ENCODE measurements around the gene FGD5. TPM values are rescaled to one million over a fixed set of nuclear protein-coding genes. Genes with fewer than 3 reads are reported as not detected.

Gene FGD5
- total and polyA plus RNA-seq, 2 donors (not counting 1 experiment from before 2014, with no cell fraction given) = 0.03 to 0.50 TPM

- H3K79me2 ChIP-seq (ENCODE audit: control insufficient read depth, insufficient read depth, low read length) = no peaks in the 10 kb centered on the region
- H3K4me3 ChIP-seq (replicated peaks in 1 of 4; ENCODE audit: control extremely low read depth in 1 of 4, insufficient read depth in 1 of 4, low read depth in 3 of 4, low read length in 4 of 4) = no peak overlapping the region
- H4K20me1 ChIP-seq (ENCODE audit: control insufficient read depth, extremely low read depth, insufficient read depth, low read length) = no peaks in the 10 kb centered on the region
- H2AFZ ChIP-seq (ENCODE audit: low read length) = no peak overlapping the region
- no peaks in the 10 kb centered on the region for H3K36me3 ChIP-seq (ENCODE audit: control insufficient read depth, insufficient read depth, low read length)
- H3K27ac ChIP-seq (ENCODE audit: insufficient read depth, low read length) = no peak overlapping the region
- TF ChIP-seq CTCF (conservative IDR thresholded peaks at IDR 0.05 in 1 of 2, IDR thresholded peaks at IDR 0.05 in 1 of 2; ENCODE audit: low read depth in 1 of 2, low read length in 2 of 2) (no peak), EZH2 (IDR thresholded peaks at IDR 0.05; ENCODE audit: low read length, missing control alignments) (no peak)
- H3K4me2 ChIP-seq (ENCODE audit: extremely low read depth, insufficient read depth, low read length) = no peak overlapping the region
- no peaks in the 10 kb centered on the region for H3K9me3 ChIP-seq (ENCODE audit: control insufficient read depth, insufficient read depth, low read depth, low read length)
- H3K4me1 ChIP-seq (ENCODE audit: control insufficient read depth, extremely low read depth, insufficient read depth, low read length) = no peaks in the 10 kb centered on the region
- DNase-seq (ENCODE audit: low read depth in 2 of 2) = no peak
- no peaks in the 10 kb centered on the region for H3K27me3 ChIP-seq (ENCODE audit: control insufficient read depth, insufficient read depth, low read length)
- H3K9ac ChIP-seq (ENCODE audit: insufficient read depth, low read length) = no peak overlapping the region
These were observed 45.1 kb upstream of the FGD5 start for GRCh38 chr3:14773691-14774128.

- H3K36me3 ChIP-seq (ENCODE audit: control insufficient read depth, insufficient read depth, low read length) = no peaks in the 10 kb centered on the region
- TF ChIP-seq CTCF (conservative IDR thresholded peaks at IDR 0.05 in 1 of 2, IDR thresholded peaks at IDR 0.05 in 1 of 2; ENCODE audit: low read depth in 1 of 2, low read length in 2 of 2) (no peak), EZH2 (IDR thresholded peaks at IDR 0.05; ENCODE audit: low read length, missing control alignments) (no peak)
- H4K20me1 ChIP-seq (ENCODE audit: control insufficient read depth, extremely low read depth, insufficient read depth, low read length) = no peaks in the 10 kb centered on the region
- no peaks in the 10 kb centered on the region for H3K9me3 ChIP-seq (ENCODE audit: control insufficient read depth, insufficient read depth, low read depth, low read length)
- H3K79me2 ChIP-seq (ENCODE audit: control insufficient read depth, insufficient read depth, low read length) = no peaks in the 10 kb centered on the region
- no peak overlapping the region for H3K9ac ChIP-seq (ENCODE audit: insufficient read depth, low read length)
- H3K4me2 ChIP-seq (ENCODE audit: extremely low read depth, insufficient read depth, low read length) = no peak overlapping the region
- H3K4me3 ChIP-seq (replicated peaks in 1 of 4; ENCODE audit: control extremely low read depth in 1 of 4, insufficient read depth in 1 of 4, low read depth in 3 of 4, low read length in 4 of 4) = no peak overlapping the region
- DNase-seq (ENCODE audit: low read depth in 2 of 2) = no peak
- no peaks in the 10 kb centered on the region for H3K27me3 ChIP-seq (ENCODE audit: control insufficient read depth, insufficient read depth, low read length)
- H2AFZ ChIP-seq (ENCODE audit: low read length) = no peak overlapping the region
- no peak overlapping the region for H3K27ac ChIP-seq (ENCODE audit: insufficient read depth, low read length)
- no peaks in the 10 kb centered on the region for H3K4me1 ChIP-seq (ENCODE audit: control insufficient read depth, extremely low read depth, insufficient read depth, low read length)
These were observed 44.3 kb upstream of the FGD5 start for GRCh38 chr3:14774431-14774830.

GRCh38 chr3:14775011-14775410, 43.8 kb upstream of the FGD5 start:
- Histone ChIP-seq H3K9ac (ENCODE audit: insufficient read depth, low read length) (no peak overlapping the region), H3K4me1 (ENCODE audit: control insufficient read depth, extremely low read depth, insufficient read depth, low read length) (no peaks in the 10 kb centered on the region), H4K20me1 (ENCODE audit: control insufficient read depth, extremely low read depth, insufficient read depth, low read length) (no peaks in the 10 kb centered on the region), H3K4me3 (replicated peaks in 1 of 4; ENCODE audit: control extremely low read depth in 1 of 4, insufficient read depth in 1 of 4, low read depth in 3 of 4, low read length in 4 of 4) (no peak overlapping the region), H2AFZ (ENCODE audit: low read length) (no peak overlapping the region), H3K79me2 (ENCODE audit: control insufficient read depth, insufficient read depth, low read length) (no peaks in the 10 kb centered on the region), H3K4me2 (ENCODE audit: extremely low read depth, insufficient read depth, low read length) (no peak overlapping the region), H3K36me3 (ENCODE audit: control insufficient read depth, insufficient read depth, low read length) (no peaks in the 10 kb centered on the region), H3K27ac (ENCODE audit: insufficient read depth, low read length) (no peak overlapping the region), H3K27me3 (ENCODE audit: control insufficient read depth, insufficient read depth, low read length) (no peaks in the 10 kb centered on the region), H3K9me3 (ENCODE audit: control insufficient read depth, insufficient read depth, low read depth, low read length) (no peaks in the 10 kb centered on the region)
- DNase-seq (ENCODE audit: low read depth in 2 of 2) = no peak
- no peak for TF ChIP-seq EZH2 (IDR thresholded peaks at IDR 0.05; ENCODE audit: low read length, missing control alignments)
- no peak for TF ChIP-seq CTCF (conservative IDR thresholded peaks at IDR 0.05 in 1 of 2, IDR thresholded peaks at IDR 0.05 in 1 of 2; ENCODE audit: low read depth in 1 of 2, low read length in 2 of 2)
